Cardiac muscle cell (in vitro differentiated cells and primary cell): ENCODE results near the gene CBLC. TPM values are rescaled to one million over a fixed set of nuclear protein-coding genes. Genes with fewer than 3 reads are reported as not detected.

Experiments
- DNase-seq, 2 donors: peaks; one replicate each; pipeline versions ENCODE4 v3.0.0 to v3.0.0-alpha.2; 2010 to 2017; ENCODE audit warnings: low read depth in 1 of 2, low spot score in 1 of 2
- H3K27ac ChIP-seq: fragments of 200-600 bp; sonication (generic); 2 replicates; pipeline ENCODE4 v1.5.1; 2016
- H3K27me3 ChIP-seq: fragments of 200-600 bp; sonication (generic); 2 replicates; pipeline ENCODE4 v1.6.0; 2016; ENCODE audit warnings: control low read depth
- H3K36me3 ChIP-seq: fragments of 200-600 bp; sonication (generic); 2 replicates; pipeline ENCODE4 v1.5.1; 2016; ENCODE audit warnings: control low read depth
- H3K4me1 ChIP-seq: fragments of 200-600 bp; sonication (generic); 2 replicates; pipeline ENCODE4 v1.8.1; 2017; ENCODE audit warnings: low read depth, mild to moderate bottlenecking, mixed run types
- H3K4me3 ChIP-seq: fragments of 200-600 bp; sonication (generic); 2 replicates; pipeline ENCODE4 v1.5.1; 2016; ENCODE audit warnings: mild to moderate bottlenecking
- H3K9me3 ChIP-seq: fragments of 200-600 bp; sonication (generic); 2 replicates; pipeline ENCODE4 v1.5.1; 2017; ENCODE audit warnings: low read depth, mild to moderate bottlenecking, control low read depth
- CTCF ChIP-seq: IDR thresholded peaks from 2 replicates; pipeline ENCODE4 v1.5.1; 2012; ENCODE audit warnings: low read depth, mild to moderate bottlenecking, low read length
- polyA plus RNA-seq: library from polyadenylated mRNA; unstranded; fragments of >200 nt; fragmentation: Nextera tagmentation; extraction: Ambion mirVana; gene quantifications from 2 replicates; pipeline ENCODE4 v1.2.1, GENCODE V29; 2016
- total RNA-seq: library from RNA; depleted of rRNA; stranded (reverse); fragments of >200 nt; gene quantifications from 2 replicates; pipeline ENCODE4 v1.2.3, GENCODE V29; 2016

CBLC gene
- total and polyA plus RNA-seq, 2 experiments from 2014 or later, result 0.11 TPM; not detected in 1

- peaks cover 27% of the 10 kb centered on the region for H3K4me1 ChIP-seq
- H3K36me3 ChIP-seq, result peaks cover 12% of the 10 kb centered on the region
- H3K4me3 ChIP-seq, result no peak overlapping the region
- H3K27me3 ChIP-seq, result no peaks in the 10 kb centered on the region
- H3K27ac ChIP-seq, result no peak overlapping the region
- TF ChIP-seq CTCF, result no peak
- no peak for DNase-seq
- H3K9me3 ChIP-seq, result no peaks in the 10 kb centered on the region
Observed at GRCh38 chr19:44818466-44819031, 40.9 kb downstream of the CBLC start.

DNA sequence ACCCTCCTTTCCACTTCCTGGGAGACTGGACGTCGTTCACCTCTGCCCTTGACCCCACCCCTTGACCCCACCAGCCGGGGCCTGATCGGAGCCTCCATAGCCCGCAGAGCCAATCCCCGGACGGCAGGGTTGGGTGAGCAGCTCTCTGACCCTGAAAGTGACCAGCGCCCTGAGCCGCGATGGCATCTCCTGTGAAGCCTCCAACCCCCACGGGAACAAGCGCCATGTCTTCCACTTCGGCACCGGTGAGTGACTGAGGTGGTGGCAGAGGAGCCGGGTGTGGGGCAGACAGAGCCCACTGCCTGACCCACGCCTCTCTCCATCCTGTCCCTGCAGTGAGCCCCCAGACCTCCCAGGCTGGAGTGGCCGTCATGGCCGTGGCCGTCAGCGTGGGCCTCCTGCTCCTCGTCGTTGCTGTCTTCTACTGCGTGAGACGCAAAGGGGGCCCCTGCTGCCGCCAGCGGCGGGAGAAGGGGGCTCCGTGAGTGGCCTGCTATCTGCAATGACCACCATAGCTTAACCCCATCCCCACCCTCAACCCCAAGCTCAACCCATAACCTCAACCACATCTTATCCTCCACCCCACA, 41.6 kb downstream of the CBLC start:
- Histone ChIP-seq H3K27me3 (no peaks in the 10 kb centered on the region), H3K36me3 (peaks cover 4% of the 10 kb centered on the region), H3K4me3 (no peak overlapping the region), H3K27ac (no peak overlapping the region), H3K4me1 (peaks cover 28% of the 10 kb centered on the region), H3K9me3 (no peaks in the 10 kb centered on the region)
- DNase-seq, result no peak
- no peak for TF ChIP-seq CTCF

GRCh38 chr19:44820648-44821609, 43.2 kb downstream of the CBLC start:
- Histone ChIP-seq H3K4me1 (peaks cover 28% of the 10 kb centered on the region), H3K4me3 (no peak overlapping the region), H3K36me3 (no peaks in the 10 kb centered on the region), H3K9me3 (no peaks in the 10 kb centered on the region), H3K27me3 (no peaks in the 10 kb centered on the region), H3K27ac (peak overlapping the region; percentile 82)
- TF ChIP-seq CTCF, result no peak
- peak; percentile 42 to 87 for DNase-seq

DNA sequence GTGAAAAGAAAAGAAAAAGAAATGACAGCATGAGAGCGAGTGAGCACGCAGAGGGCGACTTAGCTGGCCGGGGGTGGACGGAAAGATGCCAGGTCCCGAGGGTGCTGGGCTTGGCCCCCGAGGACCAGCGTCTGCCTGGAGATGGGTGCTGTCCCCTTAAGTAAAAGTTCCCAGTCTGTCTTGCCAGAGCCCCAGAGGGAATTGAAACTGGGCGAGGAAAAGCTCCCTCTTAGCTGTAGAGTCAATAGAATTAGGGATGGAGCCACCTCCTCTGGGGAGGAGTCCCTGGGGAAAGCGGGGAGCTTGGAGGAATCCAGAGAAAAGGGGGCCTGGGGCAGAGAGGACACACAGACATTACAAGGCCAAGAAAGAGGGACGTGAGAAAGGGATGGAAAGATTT, 44.5 kb downstream of the CBLC start:
- no peaks in the 10 kb centered on the region for H3K9me3 ChIP-seq
- H3K27ac ChIP-seq, result peak overlapping the region; percentile 82
- no peak for TF ChIP-seq CTCF

GRCh38 chr19:44822670-44823372, 45.1 kb downstream of the CBLC start:
- no peak for TF ChIP-seq CTCF
- peaks cover 28% of the 10 kb centered on the region for H3K4me1 ChIP-seq
- no peaks in the 10 kb centered on the region for H3K36me3 ChIP-seq
- no peaks in the 10 kb centered on the region for H3K9me3 ChIP-seq
- H3K27me3 ChIP-seq, result peaks cover 6% of the 10 kb centered on the region
- H3K27ac ChIP-seq, result peak overlapping the region; percentile 82
- DNase-seq, result peak in 1 of 2 donors; percentile 44
- no peak overlapping the region for H3K4me3 ChIP-seq

More for the DNA sequence above, 44.5 kb downstream of the CBLC start:
- Histone ChIP-seq H3K36me3 (no peaks in the 10 kb centered on the region), H3K27me3 (peaks cover 4% of the 10 kb centered on the region), H3K4me3 (no peak overlapping the region), H3K4me1 (peaks cover 28% of the 10 kb centered on the region)
- no peak for DNase-seq
